SK-N-SH (cell line): ENCODE data around the gene EIF1B. TPM values are rescaled to one million over a fixed set of nuclear protein-coding genes. Genes with fewer than 3 reads are reported as not detected.
"Not testable (repeated sequence)": the region's sequence is repeated elsewhere in the genome, so short reads cannot be mapped to it uniquely, and the experiment has no call there.

Experiments
- CTCF ChIA-PET: fragments of 300-600, 350-600 bp; formaldehyde crosslinking; extraction: SDS; loops from one replicate; lab custom pipeline; 2021; lab: Yijun Ruan, JAX
- POLR2A ChIA-PET: fragments of 350-600 bp; sonication (Branson Sonifier 250); formaldehyde crosslinking; extraction: SDS; loops from one replicate; lab custom pipeline; 2020; ENCODE audit warnings: antibody characterized with exemption, inconsistent platforms; lab: Yijun Ruan, JAX
- DNase-seq: peaks from one replicate; pipeline ENCODE4 v3.0.0; 2012
- H2AFZ ChIP-seq: fragments of 200-600 bp; sonication (generic); 2 replicates; pipeline ENCODE4 v1.8.1; 2016; ENCODE audit warnings: antibody characterized with exemption, mild to moderate bottlenecking, low read depth
- H3F3A ChIP-seq: fragments of 200-600 bp; sonication (generic); replicated peaks from 2 replicates; pipeline ENCODE3; 2016; ENCODE audit warnings: antibody characterized with exemption, mild to moderate bottlenecking; ENCODE audit not compliant: insufficient read depth
- H3K27ac ChIP-seq, 2 experiments: fragments of 200-500 bp in 1 of 2; fragments of 200-600 bp in 1 of 2; sonication (Bioruptor generic) in 1 of 2; sonication (generic), shearing (Covaris generic) in 1 of 2; 2 replicates each; pipeline versions ENCODE4 v1.5.1 to v1.6.1; 2014 to 2016; ENCODE audit warnings: low read depth in 2 of 2, inconsistent platforms in 1 of 2, low read length in 1 of 2, mild to moderate bottlenecking in 1 of 2, mixed read lengths in 1 of 2
- H3K27me3 ChIP-seq: fragments of 200-600 bp; sonication (generic), shearing (Covaris generic); 2 replicates; pipeline ENCODE4 v1.6.1; 2016; ENCODE audit warnings: mixed run types; ENCODE audit not compliant: insufficient read depth
- H3K36me3 ChIP-seq, 2 experiments: fragments of 200-500 bp in 1 of 2; fragments of 200-600 bp in 1 of 2; sonication (Bioruptor generic) in 1 of 2; sonication (generic) in 1 of 2; replicated peaks in 1 of 2; 2 replicates each; pipeline versions ENCODE3 to v1.5.1; 2014 to 2016; ENCODE audit warnings: low read length in 1 of 2, mild to moderate bottlenecking in 1 of 2; ENCODE audit not compliant: insufficient read depth in 2 of 2, control insufficient read depth in 1 of 2
- H3K4me1 ChIP-seq, 2 experiments: fragments of 200-500 bp in 1 of 2; fragments of 200-600 bp in 1 of 2; sonication (Bioruptor generic) in 1 of 2; sonication (generic), shearing (Covaris generic) in 1 of 2; 2 replicates each; pipeline versions ENCODE4 v1.5.1 to v1.6.1; 2014 to 2016; ENCODE audit warnings: low read depth in 1 of 2, low read length in 1 of 2, mixed run types in 1 of 2; ENCODE audit not compliant: insufficient read depth in 2 of 2, control insufficient read depth in 1 of 2
- H3K4me2 ChIP-seq: fragments of 200-600 bp; sonication (generic), shearing (Covaris generic); 2 replicates; pipeline ENCODE4 v1.6.1; 2017; ENCODE audit warnings: mixed run types
- H3K4me3 ChIP-seq, 2 experiments: fragments of 200-500 bp in 1 of 2; fragments of 200-600 bp in 1 of 2; sonication (Bioruptor generic) in 1 of 2; sonication (generic), shearing (Covaris generic) in 1 of 2; 2 replicates each; pipeline versions ENCODE4 v1.5.1 to v1.8.1; 2014 to 2016; ENCODE audit warnings: low read depth in 2 of 2, inconsistent platforms in 1 of 2, low read length in 1 of 2, mild to moderate bottlenecking in 1 of 2, mixed read lengths in 1 of 2, moderate library complexity in 1 of 2
- H3K79me2 ChIP-seq: fragments of 200-600 bp; sonication (generic); 2 replicates; pipeline ENCODE4 v1.8.1; 2017; ENCODE audit warnings: mild to moderate bottlenecking; ENCODE audit not compliant: insufficient read depth
- H3K9ac ChIP-seq: fragments of 200-600 bp; sonication (generic); 2 replicates; pipeline ENCODE4 v1.6.1; 2017; ENCODE audit warnings: mixed run types
- H3K9me2 ChIP-seq: fragments of 200-600 bp; sonication (generic); 2 replicates; pipeline ENCODE4 v1.6.1; 2017; ENCODE audit warnings: mixed run types
- H3K9me3 ChIP-seq: fragments of 200-600 bp; sonication (generic); 2 replicates; pipeline ENCODE4 v1.6.1; 2017; ENCODE audit warnings: mixed run types, mild to moderate bottlenecking, moderate library complexity
- H4K20me1 ChIP-seq: fragments of 200-600 bp; sonication (generic); 2 replicates; pipeline ENCODE4 v1.6.1; 2017; ENCODE audit warnings: mild to moderate bottlenecking, mixed run types; ENCODE audit not compliant: insufficient read depth
- CHD2 ChIP-seq: fragments of 150-350 bp; IDR thresholded peaks from 2 replicates; pipeline ENCODE4 v1.6.1; 2018; ENCODE audit warnings: low read length; ENCODE audit not compliant: partially characterized antibody
- FOXJ3 ChIP-seq: sonication (generic); formaldehyde crosslinking; IDR thresholded peaks from 2 replicates; pipeline ENCODE4 v1.5.1; 2020; ENCODE audit warnings: mild to moderate bottlenecking, missing genetic modification reagents
- FOXM1 ChIP-seq: IDR thresholded peaks from 2 replicates; pipeline ENCODE4 v1.4.0; 2012; ENCODE audit warnings: low read depth, mild to moderate bottlenecking
- GATA2 ChIP-seq: sonication (generic); formaldehyde crosslinking; IDR thresholded peaks from 2 replicates; pipeline ENCODE4 v1.5.0; 2020; ENCODE audit warnings: mild to moderate bottlenecking, missing genetic modification reagents
- JUND ChIP-seq: IDR thresholded peaks from 2 replicates; pipeline ENCODE4 v1.4.0; 2012
- MEF2A ChIP-seq: IDR thresholded peaks from 2 replicates; pipeline ENCODE4 v1.4.0; 2012; ENCODE audit warnings: low read depth, borderline replicate concordance
- MXI1 ChIP-seq: IDR thresholded peaks from 2 replicates; pipeline ENCODE4 v1.6.1; 2012; ENCODE audit warnings: mild to moderate bottlenecking, low read depth, low read length, improper control_type of control experiment
- NFIC ChIP-seq: IDR thresholded peaks from 2 replicates; pipeline ENCODE4 v1.4.0; 2012; ENCODE audit warnings: borderline replicate concordance
- NRF1 ChIP-seq: IDR thresholded peaks from 2 replicates; pipeline ENCODE4 v1.6.1; 2012; ENCODE audit warnings: low read depth, mild to moderate bottlenecking, low read length
- RAD21 ChIP-seq: IDR thresholded peaks from 2 replicates; pipeline ENCODE4 v1.6.1; 2012; ENCODE audit warnings: mild to moderate bottlenecking, low read length
- RFX5 ChIP-seq: IDR thresholded peaks from 2 replicates; pipeline ENCODE4 v1.6.1; 2012; ENCODE audit warnings: mild to moderate bottlenecking, improper control_type of control experiment, low read length
- TAF1 ChIP-seq: IDR thresholded peaks from 2 replicates; pipeline ENCODE4 v1.6.1; 2012; ENCODE audit warnings: low read depth, mild to moderate bottlenecking, low read length, moderate library complexity, borderline replicate concordance
- WGBS: methylation state at CpG from one replicate; pipeline ENCODE4 v1.1.6; 2017; ENCODE audit warnings: low lambda C conversion rate; 5-methylcytosine and 5-hydroxymethylcytosine counted together
- polyA plus RNA-seq, 3 experiments: library from polyadenylated mRNA; depleted of rRNA; stranded (reverse); fragments of >200 nt; gene quantifications; 2 replicates each; pipeline ENCODE4 v1.2.3, GENCODE V29; 2012
- TF ChIP-seq, protein P1 (sequence below): fragments of 200-600 bp; sonication (generic); IDR thresholded peaks from 2 replicates; pipeline ENCODE4 v1.6.1; 2017; ENCODE audit warnings: antibody characterized with exemption, mild to moderate bottlenecking, moderate library complexity
- TF ChIP-seq, protein P2 (sequence below): IDR thresholded peaks from 2 replicates; pipeline ENCODE4; 2012
- TF ChIP-seq, protein P3 (sequence below): IDR thresholded peaks from 2 replicates; pipeline ENCODE4 v1.4.0; 2012; ENCODE audit warnings: low read depth, borderline replicate concordance

Gene EIF1B
- polyA plus RNA-seq, 1 of the 3 experiments (the other 2 are of a cell fraction), result 22.9 TPM

DNA sequence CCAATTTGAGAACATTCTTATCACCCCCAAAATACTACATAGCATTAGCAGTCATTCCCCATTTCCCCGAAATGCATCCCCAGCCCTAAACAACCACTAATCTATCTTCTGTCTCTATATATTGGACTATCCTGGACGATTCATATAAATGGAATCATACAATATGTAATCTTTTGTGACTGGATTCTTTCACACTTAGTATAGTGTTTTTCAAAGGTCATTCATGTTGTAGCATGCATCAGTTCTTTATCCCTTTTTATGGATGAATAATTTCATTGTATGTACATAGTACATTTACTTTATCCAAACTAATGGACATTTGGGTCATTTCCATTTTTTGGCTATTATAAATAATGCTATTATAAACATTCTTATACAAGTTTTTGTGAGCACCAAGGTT, 27.5 kb upstream of the EIF1B start:
- no peak for TF ChIP-seq RAD21
- TF ChIP-seq FOXJ3 (CRISPR knock-in tag), result no peak
- TF ChIP-seq GATA2, result no peak
- TF ChIP-seq FOXM1, result no peak
- TF ChIP-seq, protein P1, sequence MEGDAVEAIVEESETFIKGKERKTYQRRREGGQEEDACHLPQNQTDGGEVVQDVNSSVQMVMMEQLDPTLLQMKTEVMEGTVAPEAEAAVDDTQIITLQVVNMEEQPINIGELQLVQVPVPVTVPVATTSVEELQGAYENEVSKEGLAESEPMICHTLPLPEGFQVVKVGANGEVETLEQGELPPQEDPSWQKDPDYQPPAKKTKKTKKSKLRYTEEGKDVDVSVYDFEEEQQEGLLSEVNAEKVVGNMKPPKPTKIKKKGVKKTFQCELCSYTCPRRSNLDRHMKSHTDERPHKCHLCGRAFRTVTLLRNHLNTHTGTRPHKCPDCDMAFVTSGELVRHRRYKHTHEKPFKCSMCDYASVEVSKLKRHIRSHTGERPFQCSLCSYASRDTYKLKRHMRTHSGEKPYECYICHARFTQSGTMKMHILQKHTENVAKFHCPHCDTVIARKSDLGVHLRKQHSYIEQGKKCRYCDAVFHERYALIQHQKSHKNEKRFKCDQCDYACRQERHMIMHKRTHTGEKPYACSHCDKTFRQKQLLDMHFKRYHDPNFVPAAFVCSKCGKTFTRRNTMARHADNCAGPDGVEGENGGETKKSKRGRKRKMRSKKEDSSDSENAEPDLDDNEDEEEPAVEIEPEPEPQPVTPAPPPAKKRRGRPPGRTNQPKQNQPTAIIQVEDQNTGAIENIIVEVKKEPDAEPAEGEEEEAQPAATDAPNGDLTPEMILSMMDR, result no peak
- TF ChIP-seq MEF2A, result no peak
- Histone ChIP-seq H3K36me3 (no peaks in the 10 kb centered on the region), H3K4me1 (no peaks in the 10 kb centered on the region), H3F3A (no peaks in the 10 kb centered on the region), H2AFZ (no peak overlapping the region), H3K4me3 (no peak overlapping the region), H3K9ac (no peak overlapping the region), H4K20me1 (no peaks in the 10 kb centered on the region), H3K9me3 (no peaks in the 10 kb centered on the region), H3K9me2 (no peaks in the 10 kb centered on the region), H3K27me3 (no peaks in the 10 kb centered on the region), H3K4me2 (no peak overlapping the region), H3K27ac (no peak overlapping the region), H3K79me2 (no peaks in the 10 kb centered on the region)
- no peak for DNase-seq
- ChIA-PET POLR2A (no interaction called here), CTCF (no interaction called here)
- 27% methylated on average over 2 of the region's 2 CpGs for WGBS

DNA sequence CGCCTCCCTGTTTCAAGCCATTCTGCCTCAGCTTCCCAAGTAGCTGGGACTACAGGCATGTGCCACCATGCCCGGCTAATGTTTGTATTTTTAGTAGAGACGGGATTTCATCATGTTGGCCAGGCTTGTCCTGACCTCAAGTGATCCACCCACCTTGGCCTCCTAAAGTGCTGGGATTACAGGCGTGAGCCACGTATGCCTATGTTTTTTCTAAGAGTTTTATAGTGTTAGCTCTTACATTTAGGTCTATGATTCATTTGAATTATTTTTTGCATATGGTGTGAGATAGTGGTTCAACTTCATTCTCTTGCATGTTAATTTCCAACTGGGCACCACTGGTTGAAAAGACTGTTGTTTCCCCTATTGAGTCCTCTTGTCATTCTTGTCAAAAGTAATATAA, 26.4 kb upstream of the EIF1B start:
- H2AFZ ChIP-seq, H3F3A ChIP-seq, DNase-seq, H3K27me3 ChIP-seq, H3K4me2 ChIP-seq, H3K27ac ChIP-seq, H3K9ac ChIP-seq, H4K20me1 ChIP-seq, H3K4me1 ChIP-seq, POLR2A ChIA-PET, CTCF ChIA-PET, H3K36me3 ChIP-seq, H3K4me3 ChIP-seq, H3K9me2 ChIP-seq, H3K79me2 ChIP-seq, H3K9me3 ChIP-seq: not testable (repeated sequence)
- WGBS, result 75% methylated on average over 5 of the region's 5 CpGs

DNA sequence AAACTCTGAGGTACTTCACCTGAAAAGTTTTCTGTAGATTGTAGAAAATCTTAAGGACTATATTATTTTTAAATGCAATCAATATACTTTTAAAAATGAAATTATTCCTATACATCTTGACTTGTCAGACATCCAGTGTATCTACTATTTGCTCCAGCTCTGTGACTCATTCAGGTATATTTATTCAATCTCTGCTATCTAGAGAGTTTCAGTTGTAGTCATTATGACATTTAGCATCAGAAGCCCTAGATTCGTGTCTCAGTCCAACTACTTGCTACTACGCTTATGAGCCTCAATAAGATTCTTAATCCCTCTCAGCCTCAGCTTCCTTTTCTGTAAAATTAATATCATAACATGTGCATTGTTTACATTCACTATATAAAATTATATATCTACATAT, 22.3 kb upstream of the EIF1B start:
- H3F3A ChIP-seq, result no peaks in the 10 kb centered on the region
- no peak overlapping the region for H3K4me2 ChIP-seq
- H3K27me3 ChIP-seq, result no peaks in the 10 kb centered on the region
- H2AFZ ChIP-seq, result no peak overlapping the region
- no peaks in the 10 kb centered on the region for H4K20me1 ChIP-seq
- no peaks in the 10 kb centered on the region for H3K79me2 ChIP-seq
- POLR2A ChIA-PET, result no interaction called here
- no peaks in the 10 kb centered on the region for H3K9me2 ChIP-seq
- WGBS, result 64% methylated on average over 2 of the region's 2 CpGs
- H3K36me3 ChIP-seq, result no peaks in the 10 kb centered on the region
- H3K4me1 ChIP-seq, result no peaks in the 10 kb centered on the region
- DNase-seq, result no peak
- no peak overlapping the region for H3K4me3 ChIP-seq
- no peak overlapping the region for H3K27ac ChIP-seq
- H3K9ac ChIP-seq, result no peak overlapping the region
- H3K9me3 ChIP-seq, result no peaks in the 10 kb centered on the region
- CTCF ChIA-PET, result interaction anchor here (0.8 to 2.1 kb wide), 4 partner anchors 22 to 95 kb away, joined by 3 to 5 read pairs (median 4); no protein-coding TSS in a partner anchor
- TF ChIP-seq TAF1, result no peak
- no peak for TF ChIP-seq RAD21
- no peak for TF ChIP-seq NRF1
- no peak for TF ChIP-seq RFX5
- TF ChIP-seq MXI1, result no peak
- TF ChIP-seq, protein P2, sequence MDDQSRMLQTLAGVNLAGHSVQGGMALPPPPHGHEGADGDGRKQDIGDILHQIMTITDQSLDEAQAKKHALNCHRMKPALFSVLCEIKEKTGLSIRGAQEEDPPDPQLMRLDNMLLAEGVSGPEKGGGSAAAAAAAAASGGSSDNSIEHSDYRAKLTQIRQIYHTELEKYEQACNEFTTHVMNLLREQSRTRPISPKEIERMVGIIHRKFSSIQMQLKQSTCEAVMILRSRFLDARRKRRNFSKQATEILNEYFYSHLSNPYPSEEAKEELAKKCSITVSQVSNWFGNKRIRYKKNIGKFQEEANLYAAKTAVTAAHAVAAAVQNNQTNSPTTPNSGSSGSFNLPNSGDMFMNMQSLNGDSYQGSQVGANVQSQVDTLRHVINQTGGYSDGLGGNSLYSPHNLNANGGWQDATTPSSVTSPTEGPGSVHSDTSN, result no peak
- no peak for TF ChIP-seq FOXJ3 (CRISPR knock-in tag)
- no peak for TF ChIP-seq MEF2A
- TF ChIP-seq JUND, result no peak
- TF ChIP-seq, protein P3, sequence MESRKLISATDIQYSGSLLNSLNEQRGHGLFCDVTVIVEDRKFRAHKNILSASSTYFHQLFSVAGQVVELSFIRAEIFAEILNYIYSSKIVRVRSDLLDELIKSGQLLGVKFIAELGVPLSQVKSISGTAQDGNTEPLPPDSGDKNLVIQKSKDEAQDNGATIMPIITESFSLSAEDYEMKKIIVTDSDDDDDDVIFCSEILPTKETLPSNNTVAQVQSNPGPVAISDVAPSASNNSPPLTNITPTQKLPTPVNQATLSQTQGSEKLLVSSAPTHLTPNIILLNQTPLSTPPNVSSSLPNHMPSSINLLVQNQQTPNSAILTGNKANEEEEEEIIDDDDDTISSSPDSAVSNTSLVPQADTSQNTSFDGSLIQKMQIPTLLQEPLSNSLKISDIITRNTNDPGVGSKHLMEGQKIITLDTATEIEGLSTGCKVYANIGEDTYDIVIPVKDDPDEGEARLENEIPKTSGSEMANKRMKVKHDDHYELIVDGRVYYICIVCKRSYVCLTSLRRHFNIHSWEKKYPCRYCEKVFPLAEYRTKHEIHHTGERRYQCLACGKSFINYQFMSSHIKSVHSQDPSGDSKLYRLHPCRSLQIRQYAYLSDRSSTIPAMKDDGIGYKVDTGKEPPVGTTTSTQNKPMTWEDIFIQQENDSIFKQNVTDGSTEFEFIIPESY, result no peak
- TF ChIP-seq NFIC, result no peak
- no peak for TF ChIP-seq GATA2
- TF ChIP-seq, protein P1, result no peak
- TF ChIP-seq CHD2, result no peak
